ENCODE measurements around the gene RHOH.

GRCh38 chr4:40165916-40166315, 30.9 kb upstream of the RHOH start:
- no peak for TF ChIP-seq CTCF (IDR thresholded peaks at IDR 0.05)
- TF ChIP-seq POLR2AphosphoS5 (IDR thresholded peaks at IDR 0.05) = no peak
- TF ChIP-seq POLR2A (IDR thresholded peaks at IDR 0.05; ENCODE audit: low read depth) = no peak

Data from esophagus muscularis mucosa (tissue), 3 donors.